Right cardiac atrium (tissue), 5 donors: ENCODE data around the gene MUC3A. TPM values are rescaled to one million over a fixed set of nuclear protein-coding genes. Genes with fewer than 3 reads are reported as not detected.
"Not testable (repeated sequence)": the region's sequence is repeated elsewhere in the genome, so short reads cannot be mapped to it uniquely, and the experiment has no call there.

Experiments used
- ATAC-seq, 2 donors: fragments of 200-7000 bp; cut with Tn5 transposase; one replicate each; pipeline versions ENCODE4 v1.8.0 to v1.9.1; 2020; ENCODE audit warnings: moderate library complexity in 2 of 2, mild to moderate bottlenecking in 1 of 2
- DNase-seq, 3 donors: peaks; one replicate each; pipeline ENCODE4 v3.0.0-alpha.2; 2020
- H3K27ac ChIP-seq: one replicate; pipeline ENCODE4 v1.5.1; 2013; ENCODE audit warnings: mild to moderate bottlenecking, low read length, control low read depth, moderate library complexity
- H3K27me3 ChIP-seq: one replicate; pipeline ENCODE4 v1.6.1; 2013; ENCODE audit not compliant: control insufficient read depth, insufficient read depth
- H3K4me1 ChIP-seq: one replicate; pipeline ENCODE4 v1.6.1; 2013; ENCODE audit warnings: low read length; ENCODE audit not compliant: control insufficient read depth, insufficient read depth
- H3K4me3 ChIP-seq: one replicate; pipeline ENCODE4 v1.5.1; 2013; ENCODE audit warnings: low read length, control low read depth
- H3K9me3 ChIP-seq: one replicate; pipeline ENCODE4 v1.6.1; 2013; ENCODE audit warnings: low read length; ENCODE audit not compliant: control insufficient read depth
- WGBS: extraction: QIAGEN DNeasy Blood & Tissue Kit; methylation state at CpG from one replicate; pipeline ENCODE4 v1.1.7; 2013; 5-methylcytosine and 5-hydroxymethylcytosine counted together
- intact Hi-C, 4 donors: fragments of 100-400 bp; cut with DNase I; formaldehyde crosslinking; loops; one replicate each; pipeline versions ENCODE4 v1.11.0 to v1.14.0; 2022 to 2023
- long read RNA-seq, 4 donors: library from polyadenylated mRNA; unstranded; transcript quantifications; one replicate each; pipeline ENCODE4 v2.0.0, GENCODE V29; 2020 to 2021
- polyA plus RNA-seq: library from polyadenylated mRNA; stranded (reverse); fragments of 200-250 nt; gene quantifications from one replicate; pipeline ENCODE4 v1.2.3, GENCODE V29; 2013
- total RNA-seq, 4 donors: library from RNA; stranded (reverse); fragmentation: NEBNext Ultra II Directional; extraction: Animal tissue kit (Norgen Biotek cat#: 25700); gene quantifications; one replicate each; pipeline ENCODE4 v1.2.1, GENCODE V29; 2021
- donor health status: healthy with polysubstance abuse.
- donor health status: DM: no; HTN: yes; CAD: no.
- donor health status: DM: no; HTN: no; CAD: no.
- donor health status: DM: no; HTN: yes; CAD: no; lungs with severe emphysema.
- donor health status: DM: yes; HTN: yes; CAD: no.

MUC3A gene
- total RNA-seq: under 1 TPM; 0.06 to 0.18 (median 0.10) TPM
- 0.63 TPM for polyA plus RNA-seq
- long read RNA-seq, donor 1: 0 reads
- long read RNA-seq, donor 2: 0 reads
- long read RNA-seq, donor 3: 0 reads
- long read RNA-seq, donor 4: 0 reads

DNA sequence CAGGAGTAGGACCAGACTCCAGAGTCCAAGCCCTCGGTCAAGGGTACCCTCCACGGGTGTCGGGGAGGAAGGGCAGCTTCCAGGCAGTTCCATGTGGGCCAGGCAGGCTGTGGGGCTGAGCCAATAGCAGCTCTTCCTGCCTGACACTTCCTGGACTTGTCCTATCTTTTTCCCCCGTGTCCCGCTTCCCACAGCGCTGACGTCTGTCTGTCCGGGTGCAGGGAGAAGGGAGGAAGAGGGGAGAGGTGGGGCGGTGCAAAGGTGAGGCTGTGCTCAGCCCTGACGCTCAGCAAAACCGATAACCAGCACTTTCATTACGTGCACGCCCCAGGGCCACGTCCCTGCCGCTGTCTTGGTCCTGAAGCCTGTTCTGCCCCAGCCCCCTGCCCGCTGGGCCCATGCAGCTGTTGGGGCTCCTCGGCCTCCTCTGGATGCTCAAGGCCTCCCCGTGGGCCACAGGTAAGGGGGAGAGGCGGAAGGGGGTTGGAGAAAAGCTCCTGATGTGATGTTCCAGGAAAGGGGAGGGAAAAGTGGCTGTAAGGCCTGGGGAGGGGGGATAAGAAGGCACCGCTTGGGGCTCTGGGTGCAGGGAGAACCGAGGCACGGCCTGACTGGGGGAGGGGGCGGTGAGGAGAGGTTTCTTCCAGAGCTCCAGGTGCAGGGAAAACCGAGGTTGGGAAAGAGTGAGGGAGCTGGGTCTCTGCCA is at the start of gene MUC3A:
Gene MUC3A, plus strand, starts transcription at position 308 of the 706 bp plus-strand sequence. Its CDS starts 91 bp downstream, at position 399.
- WGBS: 16% methylated on average over 24 of the region's 24 CpGs
- H3K4me3 ChIP-seq: no peak within 1 kb of the TSS
- no peaks in the 10 kb centered on the region for H3K9me3 ChIP-seq
- intact Hi-C loops: no loop called here
- no peaks in the 10 kb centered on the region for H3K4me1 ChIP-seq
- H3K27me3 ChIP-seq: no peaks in the 10 kb centered on the region
- DNase-seq (no peak), ATAC-seq (peak in 1 of 2 donors; percentile 44)
- H3K27ac ChIP-seq: no peak within 1 kb of the TSS

DNA sequence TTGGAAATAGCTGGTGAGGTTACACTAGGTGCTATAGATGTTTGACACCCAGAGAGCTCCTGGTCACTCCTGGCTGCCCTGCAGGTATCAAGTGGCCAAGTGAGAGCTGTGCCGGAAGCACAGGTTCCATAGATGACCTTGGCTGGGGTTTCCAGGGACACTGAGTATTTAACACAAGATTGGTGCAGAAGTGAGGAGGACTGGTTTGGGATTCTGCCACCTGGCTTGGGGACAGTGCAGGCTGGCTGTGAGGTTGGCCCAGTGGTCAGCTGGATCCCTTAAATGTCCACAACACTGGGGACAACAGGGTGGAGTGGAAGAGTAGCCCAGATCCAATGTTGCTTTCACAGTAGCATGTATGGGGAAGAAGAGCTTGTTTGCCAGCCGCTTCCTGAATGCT is 48.4 kb upstream of the MUC3A start:
- H3K9me3 ChIP-seq: no peaks in the 10 kb centered on the region
- 84% methylated on average over 2 of the region's 2 CpGs for WGBS
- no peaks in the 10 kb centered on the region for H3K4me1 ChIP-seq
- H3K27ac ChIP-seq: no peak overlapping the region
- DNase-seq (no peak), ATAC-seq (no peak)
- no peaks in the 10 kb centered on the region for H3K27me3 ChIP-seq
- intact Hi-C loops: no loop called here
- H3K4me3 ChIP-seq: no peak overlapping the region

DNA sequence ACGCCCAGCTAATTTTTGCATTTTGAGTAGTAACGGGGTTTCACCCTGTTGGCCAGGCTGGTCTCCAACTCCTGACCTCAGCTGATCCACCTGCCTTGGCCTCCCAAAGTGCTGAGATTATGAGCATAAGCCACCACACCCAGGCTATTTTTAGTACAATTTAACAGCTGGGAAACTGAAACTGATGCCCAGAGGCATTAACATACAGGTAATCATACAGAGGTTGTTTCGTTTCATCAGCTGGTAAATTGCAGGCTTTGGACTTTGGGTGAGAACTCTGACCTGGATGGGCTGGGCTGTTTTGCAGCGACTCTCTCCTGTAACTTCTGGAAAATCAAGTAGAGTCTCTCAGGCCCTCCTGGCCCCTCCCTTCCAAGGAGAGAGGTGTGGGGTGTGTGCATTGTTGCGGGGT is 47.4 kb upstream of the MUC3A start:
- ATAC-seq (no peak), DNase-seq (no peak)
- Histone ChIP-seq H3K4me3 (no peak overlapping the region), H3K27ac (no peak overlapping the region), H3K9me3 (no peaks in the 10 kb centered on the region), H3K27me3 (no peaks in the 10 kb centered on the region), H3K4me1 (no peaks in the 10 kb centered on the region)
- 73% methylated on average over 5 of the region's 5 CpGs for WGBS
- intact Hi-C loops: no loop called here

DNA sequence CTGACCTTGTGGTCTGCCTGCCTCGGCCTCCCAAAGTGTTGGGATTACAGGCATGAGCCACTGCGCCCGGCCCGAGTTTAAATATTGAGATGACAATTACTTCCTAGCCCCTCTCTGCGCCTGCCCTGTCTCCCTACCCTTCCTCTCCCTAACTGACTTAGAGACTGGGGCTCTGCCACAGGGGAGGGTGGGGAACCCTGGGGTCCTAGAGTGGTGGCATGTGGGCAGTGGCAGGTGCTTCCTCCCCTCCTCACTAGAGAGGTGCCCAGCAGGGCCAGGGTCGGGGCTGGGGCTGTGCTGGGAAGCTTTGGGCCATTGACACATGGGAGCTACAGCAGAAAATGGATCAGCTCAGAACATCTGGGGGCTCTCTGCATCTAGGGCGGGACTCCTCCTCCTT is 46.7 kb upstream of the MUC3A start:
- intact Hi-C loops: no loop called here

GRCh38 chr7:100908512-100908911 is 40.8 kb upstream of the MUC3A start:
- intact Hi-C loops: no loop called here
- H3K9me3 ChIP-seq: no peaks in the 10 kb centered on the region
- ATAC-seq (no peak), DNase-seq (no peak)
- no peak overlapping the region for H3K4me3 ChIP-seq
- H3K4me1 ChIP-seq: no peaks in the 10 kb centered on the region
- 96% methylated on average over 5 of the region's 5 CpGs for WGBS
- no peak overlapping the region for H3K27ac ChIP-seq
- no peaks in the 10 kb centered on the region for H3K27me3 ChIP-seq

More for the DNA sequence above, 46.7 kb upstream of the MUC3A start:
- H3K9me3 ChIP-seq: no peaks in the 10 kb centered on the region
- H3K4me1 ChIP-seq: no peaks in the 10 kb centered on the region
- no peak overlapping the region for H3K27ac ChIP-seq
- ATAC-seq: no peak
- H3K4me3 ChIP-seq: no peak overlapping the region
- no peak for DNase-seq
- WGBS: 84% methylated on average over 7 of the region's 7 CpGs
- H3K27me3 ChIP-seq: no peaks in the 10 kb centered on the region

DNA sequence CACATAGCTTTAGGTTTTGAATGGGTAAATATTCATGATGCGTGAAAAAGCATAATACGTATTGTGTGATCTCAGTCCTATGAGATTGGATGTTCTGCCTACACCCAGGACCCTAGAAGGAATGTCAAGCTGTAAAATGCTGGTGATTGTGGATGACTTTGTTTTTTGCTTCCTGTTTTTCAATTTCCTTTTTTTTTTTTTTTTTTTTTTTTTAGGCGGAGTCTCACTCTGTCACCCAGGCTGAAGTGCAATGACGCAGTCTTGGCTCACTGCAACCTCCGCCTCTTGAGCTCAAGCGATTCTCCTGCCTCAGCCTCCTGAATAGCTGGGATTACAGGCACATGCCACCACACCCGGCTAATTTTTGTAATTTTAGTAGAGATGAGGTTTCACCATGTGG is 38.9 kb upstream of the MUC3A start:
- 71% methylated on average over 7 of the region's 7 CpGs for WGBS
- ATAC-seq, H3K9me3 ChIP-seq, DNase-seq, H3K4me1 ChIP-seq, intact Hi-C loops, H3K27ac ChIP-seq, H3K27me3 ChIP-seq, H3K4me3 ChIP-seq: not testable (repeated sequence)

DNA sequence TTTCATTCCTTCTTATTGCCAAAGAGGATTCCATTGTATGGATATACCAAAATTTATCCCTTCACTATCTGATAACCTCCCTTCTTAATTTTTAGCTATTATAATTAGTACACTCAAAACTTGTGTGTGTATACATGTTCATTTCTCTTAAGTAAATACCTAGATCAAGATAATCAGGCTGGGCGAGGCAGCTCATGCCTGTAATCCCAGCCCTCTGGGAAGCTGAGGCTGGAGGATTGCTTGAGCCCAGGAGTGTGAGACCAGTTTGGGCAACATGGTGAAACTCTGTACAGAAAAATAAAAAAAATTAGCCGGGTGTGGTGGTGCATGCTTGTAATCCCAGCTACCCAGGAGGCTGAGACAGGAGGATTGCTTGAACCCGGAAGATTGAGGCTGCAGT is 37.9 kb upstream of the MUC3A start:
- no peak for ATAC-seq
- H3K9me3 ChIP-seq: no peaks in the 10 kb centered on the region
- WGBS: 88% methylated on average over 3 of the region's 3 CpGs
- H3K4me1 ChIP-seq: no peaks in the 10 kb centered on the region
- no peaks in the 10 kb centered on the region for H3K27me3 ChIP-seq
- H3K27ac ChIP-seq: no peak overlapping the region
- no peak for DNase-seq
- intact Hi-C loops: no loop called here
- no peak overlapping the region for H3K4me3 ChIP-seq

- H3K27ac ChIP-seq: no peak overlapping the region
- no peak for DNase-seq
- no peaks in the 10 kb centered on the region for H3K4me1 ChIP-seq
- H3K9me3 ChIP-seq: no peaks in the 10 kb centered on the region
- 84% methylated on average over 15 of the region's 15 CpGs for WGBS
- intact Hi-C loops: no loop called here
- no peak for ATAC-seq
- H3K4me3 ChIP-seq: no peak overlapping the region
- H3K27me3 ChIP-seq: no peaks in the 10 kb centered on the region
These were observed 35.0 kb upstream of the MUC3A start for GRCh38 chr7:100914208-100914878.

DNA sequence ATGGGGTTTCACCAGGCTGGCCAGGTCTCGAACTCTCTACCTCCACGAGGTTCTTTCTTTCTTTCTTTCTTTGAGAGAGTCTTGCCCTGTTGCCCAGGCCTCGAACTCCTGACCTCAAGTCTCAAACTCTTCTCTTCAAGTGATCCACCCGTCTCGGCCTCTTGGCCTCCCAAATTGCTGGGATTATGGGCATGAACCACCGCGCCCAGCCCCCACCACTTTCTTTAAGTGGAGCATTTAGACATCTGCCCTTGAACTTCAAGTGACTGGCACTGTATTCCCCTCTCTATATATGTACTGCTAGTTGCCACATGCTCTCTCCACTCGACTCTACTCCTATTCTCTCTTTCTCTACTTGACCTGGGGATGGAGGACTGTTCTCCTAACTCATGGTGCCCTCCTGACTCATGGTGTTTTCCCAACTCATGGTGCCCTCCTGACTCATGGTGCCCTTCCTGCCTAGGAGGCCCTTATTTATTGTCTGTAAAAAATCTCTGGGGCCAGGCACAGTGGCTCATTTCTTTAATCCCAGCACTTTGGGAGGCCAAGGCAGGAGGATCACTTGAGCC is 34.4 kb upstream of the MUC3A start:
- no peak overlapping the region for H3K4me3 ChIP-seq
- no peaks in the 10 kb centered on the region for H3K27me3 ChIP-seq
- ATAC-seq: no peak
- intact Hi-C loops: no loop called here
- no peak for DNase-seq
- 90% methylated on average over 8 of the region's 8 CpGs for WGBS
- H3K4me1 ChIP-seq: no peaks in the 10 kb centered on the region
- no peaks in the 10 kb centered on the region for H3K9me3 ChIP-seq
- H3K27ac ChIP-seq: no peak overlapping the region

DNA sequence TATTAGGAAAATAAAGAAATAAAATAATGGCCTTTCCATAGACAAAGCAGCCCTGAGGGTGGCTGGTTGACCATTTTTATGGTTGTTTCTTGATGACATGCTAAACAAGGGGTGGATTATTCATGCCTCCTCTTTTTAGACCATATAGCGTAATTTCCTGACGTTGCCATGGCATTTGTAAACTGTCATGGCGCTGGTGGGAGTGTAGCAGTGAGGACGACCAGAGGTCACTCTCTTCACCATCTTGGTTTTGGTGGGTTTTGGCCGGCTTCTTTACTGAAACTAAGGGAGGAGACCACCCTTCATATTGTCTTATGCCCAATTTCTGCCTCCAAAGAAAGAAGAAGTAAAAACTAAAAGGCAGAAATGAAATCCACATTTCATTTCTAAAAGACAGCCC is 30.0 kb upstream of the MUC3A start:
- H3K4me3 ChIP-seq, H3K27me3 ChIP-seq, H3K9me3 ChIP-seq, intact Hi-C loops, ATAC-seq, H3K4me1 ChIP-seq, DNase-seq, H3K27ac ChIP-seq: not testable (repeated sequence)
- WGBS: 86% methylated on average over 5 of the region's 5 CpGs

DNA sequence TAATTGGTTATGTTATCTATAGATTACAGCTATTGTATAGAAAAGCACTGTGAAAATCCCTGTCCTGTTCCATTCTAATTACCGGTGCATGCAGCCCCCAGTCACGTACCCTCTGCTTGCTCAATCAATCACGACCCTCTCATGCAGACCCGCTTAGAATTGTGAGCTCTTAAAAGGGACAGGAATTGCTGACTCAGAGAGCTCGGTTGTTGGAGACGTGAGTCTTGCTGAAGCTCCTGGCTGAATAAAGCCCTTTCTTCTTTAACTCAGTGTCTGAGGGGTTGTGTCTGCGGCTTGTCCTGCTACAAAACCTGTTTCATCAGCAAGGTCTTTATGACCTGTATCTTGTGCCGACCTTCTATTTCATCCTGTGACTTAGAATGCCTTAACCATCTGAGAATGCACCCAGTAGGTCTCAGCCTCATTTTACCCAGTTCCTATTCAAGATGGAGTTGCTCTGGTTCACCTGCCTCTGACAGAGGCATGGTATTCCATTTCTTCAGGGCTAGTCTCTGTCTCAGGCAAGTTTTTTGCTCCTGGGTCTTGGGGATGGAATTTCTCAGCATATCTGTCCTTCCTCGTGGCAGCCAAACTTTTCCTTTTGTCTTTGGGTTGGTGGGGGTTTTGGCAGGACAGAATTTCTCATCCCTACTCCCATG is 29.4 kb upstream of the MUC3A start:
- DNase-seq, ATAC-seq, H3K9me3 ChIP-seq, H3K27me3 ChIP-seq, H3K4me1 ChIP-seq, H3K27ac ChIP-seq, intact Hi-C loops, H3K4me3 ChIP-seq: not testable (repeated sequence)
- 70% methylated on average over 9 of the region's 9 CpGs for WGBS
